Measurements from ENCODE around the gene DHCR7. TPM values are rescaled to one million over a fixed set of nuclear protein-coding genes. Genes with fewer than 3 reads are reported as not detected.
"Not testable (repeated sequence)": the region's sequence is repeated elsewhere in the genome, so short reads cannot be mapped to it uniquely, and the experiment has no call there.

Gene DHCR7
- total and polyA plus RNA-seq, 2 experiments from 2014 or later = 13.6 to 15.7 TPM

DNA sequence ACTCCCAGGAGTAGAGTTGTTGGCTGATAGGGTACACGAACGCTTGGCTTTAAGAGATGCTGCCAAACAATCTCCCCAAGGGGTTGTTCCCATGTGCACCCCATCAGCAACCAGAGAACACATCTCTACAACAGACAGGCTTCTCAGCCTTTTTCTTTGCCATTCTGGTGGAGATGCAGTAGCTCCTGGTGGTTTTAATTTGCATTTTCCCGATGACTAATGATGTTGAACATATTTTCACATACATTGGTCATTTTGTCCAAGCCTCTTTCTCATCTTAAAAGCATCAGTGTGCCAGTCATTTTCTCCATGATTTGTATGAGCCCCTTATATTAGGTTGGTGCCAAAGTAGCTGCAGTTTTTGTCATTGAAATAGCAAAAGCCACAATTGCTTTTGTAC lies 21.8 kb downstream of the DHCR7 start:
- Histone ChIP-seq H3K9me2 (ENCODE audit: insufficient read depth) (no peaks in the 10 kb centered on the region), H3K4me1 (ENCODE audit: insufficient read depth) (no peaks in the 10 kb centered on the region), H3K36me3 (ENCODE audit: low read depth) (no peaks in the 10 kb centered on the region), H3K9ac (no peak overlapping the region), H2AFZ (no peak overlapping the region), H4K20me1 (ENCODE audit: insufficient read depth) (no peaks in the 10 kb centered on the region), H3K27ac (no peak overlapping the region), H3K4me3 (no peak overlapping the region), H3K4me2 (ENCODE audit: unreplicated experiment) (no peak overlapping the region), H3K27me3 (replicated peaks; ENCODE audit: insufficient read depth) (peaks cover 12% of the 10 kb centered on the region; the same call in 1 of the 2 replicates), H3K9me3 (ENCODE audit: low read depth) (no peaks in the 10 kb centered on the region), H3F3A (ENCODE audit: insufficient read depth) (no peaks in the 10 kb centered on the region), H3K79me2 (ENCODE audit: insufficient read depth) (no peaks in the 10 kb centered on the region)
- in situ Hi-C loops (cut with MboI) = no loop called here
- DNase-seq = peak; percentile 48
- WGBS, 2 experiments (ENCODE audit: low coverage in 1 of 2, low lambda C conversion rate in 2 of 2, missing lambda C conversion rate in 2 of 2) = 10 to 13% methylated on average over 3 of the region's 3 CpGs
- no peak for TF ChIP-seq EZH2phosphoT487 (IDR thresholded peaks at IDR 0.05; ENCODE audit: insufficient read depth, low read depth)

DNA sequence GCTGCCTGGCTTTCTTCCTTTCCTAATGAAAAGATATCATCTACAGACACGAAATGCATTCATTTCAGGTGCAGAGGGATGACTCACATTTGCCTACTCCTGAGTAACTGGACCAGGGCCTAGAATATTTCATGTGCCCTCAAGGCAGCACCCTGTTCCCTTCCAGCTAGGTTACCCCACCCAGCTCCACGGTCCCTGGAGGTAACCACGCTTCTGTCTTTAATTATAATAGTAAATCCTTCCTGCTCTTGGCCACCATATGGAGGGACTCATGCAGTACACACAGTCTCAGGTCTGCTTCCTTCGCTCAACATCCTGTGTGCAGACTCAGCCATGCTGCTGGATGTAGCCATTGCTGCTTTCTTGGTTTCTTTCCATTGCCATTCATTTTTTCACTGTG lies 22.3 kb downstream of the DHCR7 start:
- no peaks in the 10 kb centered on the region for H3K79me2 ChIP-seq (ENCODE audit: insufficient read depth)
- H3K4me1 ChIP-seq (ENCODE audit: insufficient read depth) = no peaks in the 10 kb centered on the region
- H3K9me3 ChIP-seq (ENCODE audit: low read depth) = no peaks in the 10 kb centered on the region
- H3F3A ChIP-seq (ENCODE audit: insufficient read depth) = no peaks in the 10 kb centered on the region
- whole genome bisulfite sequencing, 2 experiments (ENCODE audit: low coverage in 1 of 2, low lambda C conversion rate in 2 of 2, missing lambda C conversion rate in 2 of 2) = 27 to 40% methylated on average over 4 of the region's 4 CpGs
- no peak overlapping the region for H3K4me3 ChIP-seq
- H3K4me2 ChIP-seq (ENCODE audit: unreplicated experiment) = no peak overlapping the region
- TF ChIP-seq EZH2phosphoT487 (IDR thresholded peaks at IDR 0.05; ENCODE audit: insufficient read depth, low read depth) (no peak), EZH2 (IDR thresholded peaks at IDR 0.05; ENCODE audit: insufficient read depth, poor library complexity, severe bottlenecking) (no peak)
- H4K20me1 ChIP-seq (ENCODE audit: insufficient read depth) = no peaks in the 10 kb centered on the region
- no peak overlapping the region for H3K27ac ChIP-seq
- H3K36me3 ChIP-seq (ENCODE audit: low read depth) = no peaks in the 10 kb centered on the region
- H3K27me3 ChIP-seq (replicated peaks; ENCODE audit: insufficient read depth) = peaks cover 13% of the 10 kb centered on the region; the same call in 1 of the 2 replicates
- peak; percentile 14 for DNase-seq
- no peak overlapping the region for H3K9ac ChIP-seq
- no peaks in the 10 kb centered on the region for H3K9me2 ChIP-seq (ENCODE audit: insufficient read depth)
- no peak overlapping the region for H2AFZ ChIP-seq
- in situ Hi-C loops (cut with MboI) = no loop called here

DNA sequence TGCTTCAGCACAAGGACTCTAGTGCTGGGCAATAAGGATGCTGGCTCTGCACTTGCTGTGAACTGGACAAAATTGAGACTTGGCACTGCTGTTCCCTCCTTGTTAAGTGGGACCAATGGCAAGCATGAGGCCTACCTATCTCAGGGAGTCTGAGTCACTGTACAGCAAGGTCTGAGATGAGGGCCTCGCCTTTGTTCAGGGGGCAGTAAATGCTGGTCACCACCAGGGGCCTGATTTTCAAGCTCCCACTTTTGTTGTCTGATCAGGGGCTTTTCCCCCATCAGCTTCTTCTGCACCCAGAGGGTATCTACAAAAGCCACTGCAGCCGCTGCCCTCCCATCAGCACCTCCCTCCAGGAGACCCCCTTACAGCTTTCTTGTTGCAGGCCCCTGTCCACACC lies 22.8 kb downstream of the DHCR7 start:
- Histone ChIP-seq H3K27ac (no peak overlapping the region), H3K9me3 (ENCODE audit: low read depth) (no peaks in the 10 kb centered on the region), H3K79me2 (ENCODE audit: insufficient read depth) (no peaks in the 10 kb centered on the region), H3K9me2 (ENCODE audit: insufficient read depth) (no peaks in the 10 kb centered on the region), H3K4me2 (ENCODE audit: unreplicated experiment) (no peak overlapping the region), H3K4me3 (no peak overlapping the region), H3K27me3 (replicated peaks; ENCODE audit: insufficient read depth) (peaks cover 15% of the 10 kb centered on the region; the same call in 1 of the 2 replicates), H3K4me1 (ENCODE audit: insufficient read depth) (no peaks in the 10 kb centered on the region), H3K36me3 (ENCODE audit: low read depth) (no peaks in the 10 kb centered on the region), H4K20me1 (ENCODE audit: insufficient read depth) (no peaks in the 10 kb centered on the region), H3F3A (ENCODE audit: insufficient read depth) (no peaks in the 10 kb centered on the region), H3K9ac (no peak overlapping the region), H2AFZ (no peak overlapping the region)
- DNase-seq = no peak
- WGBS, 2 experiments (ENCODE audit: low coverage in 1 of 2, low lambda C conversion rate in 2 of 2, missing lambda C conversion rate in 2 of 2) = 68 to 77% methylated on average over 2 of the region's 2 CpGs
- no peak for TF ChIP-seq EZH2 (IDR thresholded peaks at IDR 0.05; ENCODE audit: insufficient read depth, poor library complexity, severe bottlenecking)
- TF ChIP-seq EZH2phosphoT487 (IDR thresholded peaks at IDR 0.05; ENCODE audit: insufficient read depth, low read depth) = no peak
- in situ Hi-C loops (cut with MboI) = no loop called here

DNA sequence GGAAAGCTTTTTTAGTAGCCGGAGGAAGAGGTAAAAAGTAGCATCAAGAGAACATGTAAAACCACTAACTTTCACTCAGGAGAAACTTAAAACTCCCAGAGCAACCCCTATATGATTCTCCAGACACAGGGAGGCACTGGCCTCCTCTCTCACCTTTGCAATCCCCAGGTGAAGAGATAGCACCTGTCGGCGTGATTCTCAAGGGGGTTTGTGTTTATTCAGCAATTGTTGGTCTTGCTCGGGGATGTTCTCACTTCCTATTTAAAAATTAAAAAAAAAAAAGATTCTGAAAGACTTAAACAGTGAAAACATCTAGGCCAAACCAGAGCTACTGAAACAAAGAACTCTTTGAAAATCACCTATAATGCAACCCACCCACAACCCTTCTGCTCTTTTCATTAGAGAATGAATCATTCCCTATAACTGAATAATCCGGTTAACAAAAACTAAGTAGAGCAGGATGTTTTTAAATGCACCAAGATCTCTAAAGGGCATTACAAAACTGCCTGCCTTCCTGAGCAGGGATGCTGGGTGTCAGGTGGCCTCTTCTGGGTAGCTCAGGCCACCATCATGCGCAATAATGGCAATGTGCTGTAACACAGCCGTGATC lies 24.9 kb downstream of the DHCR7 start:
- in situ Hi-C loops (cut with MboI) = no loop called here
- Histone ChIP-seq H2AFZ (no peak overlapping the region), H3F3A (ENCODE audit: insufficient read depth) (no peaks in the 10 kb centered on the region), H3K27ac (no peak overlapping the region), H3K4me1 (ENCODE audit: insufficient read depth) (no peaks in the 10 kb centered on the region), H3K9me2 (ENCODE audit: insufficient read depth) (no peaks in the 10 kb centered on the region), H3K4me2 (ENCODE audit: unreplicated experiment) (no peak overlapping the region), H3K36me3 (ENCODE audit: low read depth) (no peaks in the 10 kb centered on the region), H3K9ac (no peak overlapping the region), H3K4me3 (no peak overlapping the region), H3K27me3 (replicated peaks; ENCODE audit: insufficient read depth) (peaks cover 6% of the 10 kb centered on the region), H3K9me3 (ENCODE audit: low read depth) (no peaks in the 10 kb centered on the region), H3K79me2 (ENCODE audit: insufficient read depth) (no peaks in the 10 kb centered on the region), H4K20me1 (ENCODE audit: insufficient read depth) (no peaks in the 10 kb centered on the region)
- 66 to 74% methylated on average over 6 to 7 of the region's 7 CpGs for WGBS, 2 experiments (ENCODE audit: low coverage in 1 of 2, low lambda C conversion rate in 2 of 2, missing lambda C conversion rate in 2 of 2)
- no peak for DNase-seq
- no peak for TF ChIP-seq EZH2phosphoT487 (IDR thresholded peaks at IDR 0.05; ENCODE audit: insufficient read depth, low read depth)
- TF ChIP-seq EZH2 (IDR thresholded peaks at IDR 0.05; ENCODE audit: insufficient read depth, poor library complexity, severe bottlenecking) = no peak

DNA sequence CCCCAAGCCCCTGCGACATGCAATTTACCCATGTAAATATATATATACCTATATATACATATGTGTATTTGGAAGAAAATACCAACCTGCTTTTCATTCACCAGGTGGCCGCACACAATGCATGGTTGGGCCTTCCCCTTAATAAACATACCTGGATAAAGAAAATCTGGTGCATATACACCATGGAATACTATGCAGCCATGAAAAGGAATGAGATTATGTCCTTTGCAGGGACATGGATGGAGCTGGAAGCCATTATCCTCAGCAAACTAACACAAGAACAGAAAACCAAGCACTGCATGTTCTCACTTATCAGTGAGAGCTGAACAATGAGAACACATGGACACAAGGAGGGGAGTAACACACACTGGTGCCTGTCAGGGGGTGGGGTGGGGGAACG lies 25.9 kb downstream of the DHCR7 start:
- H4K20me1 ChIP-seq (ENCODE audit: insufficient read depth); DNase-seq; H3K4me3 ChIP-seq; H3K27ac ChIP-seq; H2AFZ ChIP-seq; H3K9me2 ChIP-seq (ENCODE audit: insufficient read depth); H3K9me3 ChIP-seq (ENCODE audit: low read depth); H3K36me3 ChIP-seq (ENCODE audit: low read depth); H3F3A ChIP-seq (ENCODE audit: insufficient read depth); H3K4me2 ChIP-seq (ENCODE audit: unreplicated experiment); H3K79me2 ChIP-seq (ENCODE audit: insufficient read depth); H3K9ac ChIP-seq; in situ Hi-C loops (cut with MboI); H3K4me1 ChIP-seq (ENCODE audit: insufficient read depth): not testable (repeated sequence)
- 53 to 57% methylated on average over 3 of the region's 3 CpGs for WGBS, 2 experiments (ENCODE audit: low coverage in 1 of 2, low lambda C conversion rate in 2 of 2, missing lambda C conversion rate in 2 of 2)
- H3K27me3 ChIP-seq (replicated peaks; ENCODE audit: insufficient read depth) = peaks cover 13% of the 10 kb centered on the region

Data from GM23248 (cell line).